Activated CD8-positive, alpha-beta T cell treated with anti-CD3 and anti-CD28 coated beads for 36 hours (primary cell): ENCODE measurements around the gene IL19. TPM values are rescaled to one million over a fixed set of nuclear protein-coding genes. Genes with fewer than 3 reads are reported as not detected.

Experiments
- ATAC-seq: fragments of 200-7000 bp; cut with Tn5 transposase; one replicate; pipeline ENCODE4 v1.10.0; 2021; ENCODE audit warnings: mild to moderate bottlenecking, moderate library complexity
- CTCF ChIA-PET: fragments of 350-600 bp; sonication (Branson Sonifier 250); formaldehyde crosslinking; loops from one replicate; lab custom pipeline; 2021; ENCODE audit warnings: antibody characterized with exemption; lab: Charles Lee
- POLR2A ChIA-PET: fragments of 350-600 bp; sonication (Branson Sonifier 250); formaldehyde crosslinking; loops from one replicate; lab custom pipeline; 2021; ENCODE audit warnings: antibody characterized with exemption; lab: Charles Lee
- DNase-seq: peaks from one replicate; pipeline ENCODE4 v3.0.0-alpha.2; 2020
- H3K27ac Mint-ChIP-seq: one replicate; pipeline ENCODE4 v1.8.0; 2021; ENCODE audit warnings: mild to moderate bottlenecking, mixed read lengths
- H3K27me3 Mint-ChIP-seq: one replicate; pipeline ENCODE4 v1.8.0; 2021; ENCODE audit warnings: mixed read lengths
- H3K36me3 Mint-ChIP-seq: one replicate; pipeline ENCODE4 v1.8.0; 2021; ENCODE audit warnings: low read depth, mixed read lengths
- H3K4me1 Mint-ChIP-seq: one replicate; pipeline ENCODE4 v1.8.0; 2021; ENCODE audit warnings: low read depth, mixed read lengths
- H3K4me3 Mint-ChIP-seq: one replicate; pipeline ENCODE4 v1.8.0; 2021; ENCODE audit warnings: mild to moderate bottlenecking, moderate library complexity, mixed read lengths
- H3K9me3 Mint-ChIP-seq: one replicate; pipeline ENCODE4 v1.8.0; 2021; ENCODE audit warnings: mixed read lengths
- intact Hi-C: fragments of 100-400 bp; cut with micrococcal nuclease; formaldehyde crosslinking; loops from one replicate; pipeline ENCODE4 v1.10.0; 2022
- total RNA-seq, 2 experiments: library from RNA; stranded (reverse); gene quantifications; one replicate each; pipeline ENCODE4 v1.2.3, GENCODE V29; 2021
- TF ChIP-seq, protein P1 (sequence below): fragments of 200-600 bp; IDR thresholded peaks from one replicate; pipeline ENCODE4 v1.8.0; 2022; ENCODE audit warnings: antibody characterized with exemption, mild to moderate bottlenecking

IL19 gene
- total RNA-seq, 2 experiments from 2014 or later = not detected

DNA sequence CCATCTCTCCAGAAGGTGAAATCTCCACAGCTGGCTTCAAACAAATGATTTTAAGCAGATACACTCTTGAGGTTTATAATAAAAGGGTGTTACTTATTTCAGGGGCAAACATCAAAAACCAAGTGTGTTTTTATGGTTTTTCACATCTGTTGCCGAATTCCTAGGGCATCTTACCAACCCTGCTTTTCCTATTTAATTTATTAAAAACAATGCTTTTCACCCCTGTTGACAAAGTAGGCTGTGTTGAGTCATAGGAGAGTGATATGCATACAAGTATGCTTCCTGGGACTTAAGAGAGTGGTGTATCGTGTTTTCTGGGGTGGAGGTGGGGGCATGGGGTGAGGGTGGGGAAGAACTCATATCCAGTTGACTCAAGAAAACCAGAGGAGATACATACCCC, 65.5 kb downstream of the IL19 start:
- DNase-seq = no peak
- POLR2A ChIA-PET = no interaction called here
- H3K4me3 Mint-ChIP-seq = no peak overlapping the region
- no peak for ATAC-seq
- CTCF ChIA-PET = interaction anchor here (1.0 to 6.2 kb wide), 9 partner anchors 14 to 201 kb away, joined by 3 to 35 read pairs (median 5); partner anchors contain the start of genes DYRK3 and IL20
- H3K27ac Mint-ChIP-seq = no peak overlapping the region
- H3K36me3 Mint-ChIP-seq = no peaks in the 10 kb centered on the region
- peaks cover 4% of the 10 kb centered on the region for H3K27me3 Mint-ChIP-seq
- intact Hi-C loops = no loop called here
- TF ChIP-seq, protein P1, sequence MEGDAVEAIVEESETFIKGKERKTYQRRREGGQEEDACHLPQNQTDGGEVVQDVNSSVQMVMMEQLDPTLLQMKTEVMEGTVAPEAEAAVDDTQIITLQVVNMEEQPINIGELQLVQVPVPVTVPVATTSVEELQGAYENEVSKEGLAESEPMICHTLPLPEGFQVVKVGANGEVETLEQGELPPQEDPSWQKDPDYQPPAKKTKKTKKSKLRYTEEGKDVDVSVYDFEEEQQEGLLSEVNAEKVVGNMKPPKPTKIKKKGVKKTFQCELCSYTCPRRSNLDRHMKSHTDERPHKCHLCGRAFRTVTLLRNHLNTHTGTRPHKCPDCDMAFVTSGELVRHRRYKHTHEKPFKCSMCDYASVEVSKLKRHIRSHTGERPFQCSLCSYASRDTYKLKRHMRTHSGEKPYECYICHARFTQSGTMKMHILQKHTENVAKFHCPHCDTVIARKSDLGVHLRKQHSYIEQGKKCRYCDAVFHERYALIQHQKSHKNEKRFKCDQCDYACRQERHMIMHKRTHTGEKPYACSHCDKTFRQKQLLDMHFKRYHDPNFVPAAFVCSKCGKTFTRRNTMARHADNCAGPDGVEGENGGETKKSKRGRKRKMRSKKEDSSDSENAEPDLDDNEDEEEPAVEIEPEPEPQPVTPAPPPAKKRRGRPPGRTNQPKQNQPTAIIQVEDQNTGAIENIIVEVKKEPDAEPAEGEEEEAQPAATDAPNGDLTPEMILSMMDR = no peak
- H3K9me3 Mint-ChIP-seq = no peaks in the 10 kb centered on the region
- peaks cover 19% of the 10 kb centered on the region for H3K4me1 Mint-ChIP-seq

DNA sequence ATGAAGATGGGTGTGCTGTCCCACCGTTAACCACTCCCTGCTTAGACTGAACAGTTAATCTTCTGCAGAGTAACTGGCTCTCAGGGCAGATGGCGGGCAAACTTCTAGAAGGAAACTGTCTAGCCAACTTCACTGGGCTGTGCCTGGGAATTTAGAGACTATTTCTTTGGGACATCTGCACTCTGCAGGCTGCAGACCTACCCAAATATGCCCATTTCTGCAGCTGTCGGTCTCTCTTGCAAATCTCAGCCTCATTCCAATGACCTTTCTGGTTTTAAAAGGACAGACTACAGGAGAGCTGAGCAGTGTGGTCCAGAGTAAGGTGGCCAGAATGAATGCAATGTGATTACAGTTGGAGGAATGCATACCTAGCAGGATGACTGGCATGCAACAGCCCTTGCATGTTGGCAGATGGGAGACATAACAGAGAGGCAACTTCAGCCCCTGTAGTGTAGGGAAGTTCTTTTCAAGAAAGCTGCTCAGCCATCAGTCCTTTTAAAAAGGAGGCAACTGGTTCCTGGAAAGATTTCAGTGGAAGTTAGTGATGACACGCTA, 68.5 kb downstream of the IL19 start:
- no peak overlapping the region for H3K27ac Mint-ChIP-seq

GRCh38 chr1:206839857-206840256, 69.3 kb downstream of the IL19 start:
- no peak overlapping the region for H3K27ac Mint-ChIP-seq
- H3K4me3 Mint-ChIP-seq = no peak overlapping the region
- ATAC-seq (no peak), DNase-seq (no peak)
- peaks cover 3% of the 10 kb centered on the region for H3K4me1 Mint-ChIP-seq
- intact Hi-C loops = no loop called here
- CTCF ChIA-PET = interaction anchor here (1.0 kb wide), 1 partner anchor 25 kb away, joined by 3 read pairs; no protein-coding TSS in a partner anchor
- TF ChIP-seq, protein P1 = no peak
- H3K27me3 Mint-ChIP-seq = peaks cover 4% of the 10 kb centered on the region
- H3K9me3 Mint-ChIP-seq = no peaks in the 10 kb centered on the region
- POLR2A ChIA-PET = no interaction called here
- no peaks in the 10 kb centered on the region for H3K36me3 Mint-ChIP-seq

More for the DNA sequence above, 68.5 kb downstream of the IL19 start:
- no peak for ATAC-seq
- POLR2A ChIA-PET = no interaction called here
- H3K36me3 Mint-ChIP-seq = no peaks in the 10 kb centered on the region
- H3K4me1 Mint-ChIP-seq = peaks cover 3% of the 10 kb centered on the region
- no peak for DNase-seq
- CTCF ChIA-PET = interaction anchor here (0.8 to 1.2 kb wide), 5 partner anchors 10 to 79 kb away, joined by 3 read pairs; no protein-coding TSS in a partner anchor
- peaks cover 4% of the 10 kb centered on the region for H3K27me3 Mint-ChIP-seq
- H3K9me3 Mint-ChIP-seq = no peaks in the 10 kb centered on the region
- TF ChIP-seq, protein P1 = no peak
- intact Hi-C loops = no loop called here
- no peak overlapping the region for H3K4me3 Mint-ChIP-seq

DNA sequence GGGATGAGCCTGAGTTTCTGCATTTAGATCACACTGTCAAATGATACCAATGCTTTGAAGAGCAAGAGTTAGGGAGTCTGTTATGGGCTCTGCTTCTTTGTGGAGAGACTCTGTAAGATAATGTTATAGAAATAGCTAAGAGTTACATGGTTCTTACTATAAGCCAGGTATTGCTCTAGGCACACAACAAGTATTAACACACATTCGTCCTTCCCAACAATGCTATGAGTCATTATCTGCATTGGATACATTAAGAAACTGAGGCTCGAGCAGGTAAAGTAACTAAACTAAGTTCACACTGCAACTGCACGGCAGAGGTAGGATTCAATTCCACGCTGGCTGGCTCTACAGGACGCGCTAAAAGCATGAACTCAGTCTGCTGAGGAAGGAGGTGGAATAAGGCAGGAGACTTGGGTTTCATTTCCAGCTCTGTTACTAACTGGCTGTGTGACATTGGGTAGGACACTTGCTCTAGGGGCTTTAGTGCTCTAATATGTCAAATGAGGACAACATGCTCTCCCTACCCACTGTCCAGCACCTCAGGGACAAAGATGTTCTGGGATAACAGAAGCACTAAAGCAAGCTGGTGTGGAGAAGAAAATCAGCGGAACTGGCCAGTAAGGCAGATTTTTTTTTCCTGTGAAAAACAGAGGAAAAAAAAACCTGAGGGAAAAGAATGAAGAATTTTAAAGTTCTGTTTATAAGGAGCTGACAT, 71.2 kb downstream of the IL19 start:
- POLR2A ChIA-PET = interaction anchor here (1.2 kb wide), 1 partner anchor 55 kb away, joined by 4 read pairs; the partner anchor contains the start of gene IL24
- H3K27me3 Mint-ChIP-seq = peaks cover 4% of the 10 kb centered on the region
- H3K4me1 Mint-ChIP-seq = peaks cover 3% of the 10 kb centered on the region
- H3K4me3 Mint-ChIP-seq = no peak overlapping the region
- ATAC-seq (no peak), DNase-seq (no peak)
- CTCF ChIA-PET = interaction anchor here (0.8 to 7.5 kb wide), 6 partner anchors 16 to 91 kb away, joined by 3 to 48 read pairs (median 3); no protein-coding TSS in a partner anchor
- H3K36me3 Mint-ChIP-seq = no peaks in the 10 kb centered on the region
- H3K9me3 Mint-ChIP-seq = no peaks in the 10 kb centered on the region
- TF ChIP-seq, protein P1 = no peak
- H3K27ac Mint-ChIP-seq = no peak overlapping the region
- intact Hi-C loops = no loop called here

- POLR2A ChIA-PET = no interaction called here
- H3K9me3 Mint-ChIP-seq = no peaks in the 10 kb centered on the region
These were observed 72.3 kb downstream of the IL19 start for GRCh38 chr1:206842854-206843253.

More at GRCh38 chr1:206842854-206843253, 72.3 kb downstream of the IL19 start:
- H3K4me1 Mint-ChIP-seq = peaks cover 3% of the 10 kb centered on the region
- H3K27ac Mint-ChIP-seq = no peak overlapping the region
- ATAC-seq = no peak
- no peaks in the 10 kb centered on the region for H3K36me3 Mint-ChIP-seq
- TF ChIP-seq, protein P1 = no peak
- peaks cover 4% of the 10 kb centered on the region for H3K27me3 Mint-ChIP-seq
- no peak overlapping the region for H3K4me3 Mint-ChIP-seq
- intact Hi-C loops = no loop called here
- CTCF ChIA-PET = interaction anchor here (0.8 to 7.5 kb wide), 2 partner anchors 14 to 90 kb away, joined by 3 to 48 read pairs; no protein-coding TSS in a partner anchor
- DNase-seq = no peak
